Camera-type eye (tissue), 1 donor: ENCODE data around the gene RAB3IL1. TPM values are rescaled to one million over a fixed set of nuclear protein-coding genes. Genes with fewer than 3 reads are reported as not detected.

Source experiments
- total RNA-seq: library from RNA; depleted of rRNA; stranded (reverse); fragments of >200 nt; gene quantifications from one replicate; pipeline ENCODE4 v1.2.3, GENCODE V29; 2014

The RAB3IL1 gene
- total RNA-seq: 23.4 TPM

GRCh38 chr11:61917334-61918109 is at the start of gene RAB3IL1:
TSS of gene RAB3IL1 (minus strand) at chr11:61917566. CDS start at chr11:61917367, 199 bp downstream.

GRCh38 chr11:61950035-61950547 is 32.7 kb upstream of the RAB3IL1 start, which contains the start of gene BEST1:
TSS of gene BEST1 (plus strand) at chr11:61950351. CDS start at chr11:61951807, 1,456 bp downstream.

GRCh38 chr11:61891331-61892084 is 25.9 kb downstream of the RAB3IL1 start, which contains the start of gene FADS3:
TSS of gene FADS3 (minus strand) at chr11:61891545. CDS start at chr11:61891381, 164 bp downstream.

Other genes with a start within 250 kb of the RAB3IL1 start
- 4.5 TPM for gene DAGLA, start 237.2 kb downstream of the RAB3IL1 start, total RNA-seq
- 20.1 TPM for gene MYRF, start 164.9 kb downstream of the RAB3IL1 start, total RNA-seq
- gene TMEM258, start 125.0 kb downstream of the RAB3IL1 start, total RNA-seq: 28.5 TPM
- 28.0 TPM for gene FEN1, start 124.7 kb downstream of the RAB3IL1 start, total RNA-seq
- gene FADS1, start 100.6 kb downstream of the RAB3IL1 start, total RNA-seq: 52.4 TPM
- 46.1 TPM for gene FADS2, start 89.3 kb downstream of the RAB3IL1 start, total RNA-seq
- gene FADS3, start 26.0 kb downstream of the RAB3IL1 start, total RNA-seq: 34.5 TPM
- gene BEST1, start 32.8 kb upstream of the RAB3IL1 start, total RNA-seq: 66.5 TPM
- 779 TPM for gene FTH1, start 50.1 kb upstream of the RAB3IL1 start, total RNA-seq
- 28.0 TPM for gene INCENP, start 206.4 kb upstream of the RAB3IL1 start, total RNA-seq